HEK293 (cell line): ENCODE data around the gene ANKRD16.
"Not testable (repeated sequence)": the region's sequence is repeated elsewhere in the genome, so short reads cannot be mapped to it uniquely, and the experiment has no call there.

Experiments
- CTCF ChIA-PET: fragments of 350-600 bp; formaldehyde crosslinking; extraction: SDS; loops from one replicate; lab custom pipeline; 2021; ENCODE audit warnings: antibody characterized with exemption; lab: Yijun Ruan, JAX
- POLR2A ChIA-PET: fragments of 300-600 bp; formaldehyde crosslinking; extraction: SDS; loops from one replicate; lab custom pipeline; 2020; ENCODE audit warnings: antibody characterized with exemption, inconsistent platforms; lab: Yijun Ruan, JAX
- H3K27ac ChIP-seq: fragments of 200-500 bp; sonication (Bioruptor generic); 2 replicates; pipeline ENCODE4 v1.5.1; 2014; ENCODE audit warnings: low read depth, low read length, control low read depth, inconsistent platforms; ENCODE audit errors: extremely low read depth
- H3K36me3 ChIP-seq, 2 experiments: fragments of 200-500 bp in 1 of 2; sonication (Bioruptor generic) in 1 of 2; 1 replicate in 1 of 2; 2 replicates in 1 of 2; pipeline ENCODE4 v1.5.1; 2014 to 2017; ENCODE audit warnings: inconsistent platforms in 2 of 2, low read length in 2 of 2; ENCODE audit not compliant: control insufficient read depth in 2 of 2, insufficient read depth in 1 of 2
- H3K4me1 ChIP-seq: fragments of 200-500 bp; sonication (Bioruptor generic); 2 replicates; pipeline ENCODE4 v1.5.1; 2014; ENCODE audit warnings: mild to moderate bottlenecking, low read length, inconsistent platforms; ENCODE audit not compliant: control insufficient read depth, insufficient read depth
- H3K4me3 ChIP-seq: 2 replicates; pipeline ENCODE4 v1.5.1; 2011; ENCODE audit warnings: low read depth, mild to moderate bottlenecking, control low read depth, low read length, moderate library complexity
- H3K9me3 ChIP-seq: fragments of 200-500 bp; sonication (Bioruptor generic); 2 replicates; pipeline ENCODE4 v1.5.1; 2014; ENCODE audit warnings: low read depth, low read length, inconsistent platforms; ENCODE audit not compliant: control insufficient read depth, insufficient read depth
- BCL11A ChIP-seq: fragments of 450-650 bp; formaldehyde crosslinking; IDR thresholded peaks from 2 replicates; pipeline ENCODE4 v1.5.1; 2016; ENCODE audit warnings: low read depth, missing biosample characterization, missing genetic modification characterization
- EGR2 ChIP-seq: fragments of 450-650 bp; formaldehyde crosslinking; IDR thresholded peaks from 2 replicates; pipeline ENCODE4 v1.5.1; 2016; ENCODE audit warnings: low read depth, missing biosample characterization, missing genetic modification characterization
- ZBTB26 ChIP-seq: fragments of 450-650 bp; formaldehyde crosslinking; optimal IDR thresholded peaks from 2 replicates; pipeline ENCODE3; 2016; ENCODE audit warnings: missing biosample characterization, mild to moderate bottlenecking, missing genetic modification characterization
- ZFP69B ChIP-seq: fragments of 450-650 bp; formaldehyde crosslinking; IDR thresholded peaks from 2 replicates; pipeline ENCODE4 v1.5.1; 2016; ENCODE audit warnings: missing biosample characterization, missing genetic modification characterization
- ZNF133 ChIP-seq: fragments of 450-650 bp; formaldehyde crosslinking; IDR thresholded peaks from 2 replicates; pipeline ENCODE4 v1.5.1; 2016; ENCODE audit warnings: missing biosample characterization, missing genetic modification characterization
- ZNF473 ChIP-seq: fragments of 450-650 bp; formaldehyde crosslinking; IDR thresholded peaks from 2 replicates; pipeline ENCODE4 v1.5.1; 2017; ENCODE audit warnings: missing biosample characterization, missing genetic modification characterization
- ZNF549 ChIP-seq: fragments of 450-650 bp; IDR thresholded peaks from 2 replicates; pipeline ENCODE4 v1.5.1; 2018; ENCODE audit warnings: missing biosample characterization, missing genetic modification characterization, mild to moderate bottlenecking, inconsistent platforms, moderate library complexity
- ZNF660 ChIP-seq: fragments of 450-650 bp; IDR thresholded peaks from 2 replicates; pipeline ENCODE4 v1.5.1; 2018; ENCODE audit warnings: missing biosample characterization, mild to moderate bottlenecking, missing genetic modification characterization
- TF ChIP-seq, protein P1 (sequence below): fragments of 450-650 bp; formaldehyde crosslinking; IDR thresholded peaks from 2 replicates; pipeline ENCODE4 v1.5.1; 2017; ENCODE audit warnings: missing biosample characterization, missing genetic modification characterization
- TF ChIP-seq, protein P2 (sequence below): fragments of 450-650 bp; formaldehyde crosslinking; IDR thresholded peaks from 2 replicates; pipeline ENCODE4 v1.5.1; 2017; ENCODE audit warnings: missing biosample characterization, missing genetic modification characterization

The ANKRD16 gene

GRCh38 chr10:5871596-5871995, 18.1 kb downstream of the ANKRD16 start:
- POLR2A ChIA-PET = no interaction called here
- TF ChIP-seq ZBTB26 (tag by site-specific recombination) (no peak), ZFP69B (no peak), EGR2 (0 out of 2 replicates have a peak, but pooled peaks have one; percentile 11), ZNF660 (tag by site-specific recombination) (no peak), BCL11A (tag by site-specific recombination) (no peak)
- TF ChIP-seq, protein P1, sequence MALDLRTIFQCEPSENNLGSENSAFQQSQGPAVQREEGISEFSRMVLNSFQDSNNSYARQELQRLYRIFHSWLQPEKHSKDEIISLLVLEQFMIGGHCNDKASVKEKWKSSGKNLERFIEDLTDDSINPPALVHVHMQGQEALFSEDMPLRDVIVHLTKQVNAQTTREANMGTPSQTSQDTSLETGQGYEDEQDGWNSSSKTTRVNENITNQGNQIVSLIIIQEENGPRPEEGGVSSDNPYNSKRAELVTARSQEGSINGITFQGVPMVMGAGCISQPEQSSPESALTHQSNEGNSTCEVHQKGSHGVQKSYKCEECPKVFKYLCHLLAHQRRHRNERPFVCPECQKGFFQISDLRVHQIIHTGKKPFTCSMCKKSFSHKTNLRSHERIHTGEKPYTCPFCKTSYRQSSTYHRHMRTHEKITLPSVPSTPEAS (tag by site-specific recombination) = no peak
- TF ChIP-seq, protein P2, sequence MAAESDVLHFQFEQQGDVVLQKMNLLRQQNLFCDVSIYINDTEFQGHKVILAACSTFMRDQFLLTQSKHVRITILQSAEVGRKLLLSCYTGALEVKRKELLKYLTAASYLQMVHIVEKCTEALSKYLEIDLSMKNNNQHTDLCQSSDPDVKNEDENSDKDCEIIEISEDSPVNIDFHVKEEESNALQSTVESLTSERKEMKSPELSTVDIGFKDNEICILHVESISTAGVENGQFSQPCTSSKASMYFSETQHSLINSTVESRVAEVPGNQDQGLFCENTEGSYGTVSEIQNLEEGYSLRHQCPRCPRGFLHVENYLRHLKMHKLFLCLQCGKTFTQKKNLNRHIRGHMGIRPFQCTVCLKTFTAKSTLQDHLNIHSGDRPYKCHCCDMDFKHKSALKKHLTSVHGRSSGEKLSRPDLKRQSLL = no peak
- H3K4me1 ChIP-seq = no peaks in the 10 kb centered on the region
- CTCF ChIA-PET = interaction anchor here (1.0 kb wide), 1 partner anchor 8 kb away, joined by 3 read pairs; no protein-coding TSS in a partner anchor
- no peak overlapping the region for H3K27ac ChIP-seq
- no peak overlapping the region for H3K4me3 ChIP-seq
- peaks cover 11 to 25% of the 10 kb centered on the region in 2 experiments for H3K36me3 ChIP-seq
- H3K9me3 ChIP-seq = no peaks in the 10 kb centered on the region

DNA sequence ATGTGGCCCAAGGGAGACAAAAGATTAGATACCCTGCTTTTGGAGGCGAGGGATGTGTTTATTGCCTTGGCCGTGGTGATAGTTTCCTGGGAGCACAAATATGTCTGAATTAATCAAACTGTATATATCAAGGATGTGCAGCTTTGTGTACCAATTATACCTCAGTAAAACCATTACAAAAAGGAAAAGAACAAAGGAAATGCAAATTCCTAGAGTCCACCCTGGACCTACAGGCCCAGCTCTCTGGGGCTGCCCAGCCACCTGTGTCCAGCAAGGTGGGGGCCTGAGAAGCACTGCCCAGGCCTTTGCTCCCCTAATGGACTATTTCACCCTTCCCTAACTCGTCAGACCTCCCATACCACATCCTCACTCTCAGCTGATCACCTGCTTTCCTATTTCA, 20.5 kb downstream of the ANKRD16 start:
- Histone ChIP-seq H3K27ac (no peak overlapping the region), H3K9me3 (no peaks in the 10 kb centered on the region), H3K36me3 (peaks cover 4 to 8% of the 10 kb centered on the region in 2 experiments; a peak in 2 of 3 replicates)
- POLR2A ChIA-PET = no interaction called here
- TF ChIP-seq ZNF133 (peak; percentile 91), ZNF473 (tag by site-specific recombination) (no peak)
- TF ChIP-seq, all 188 proteins: peak for 1
- no peaks in the 10 kb centered on the region for H3K4me1 ChIP-seq
- H3K4me3 ChIP-seq = no peak overlapping the region
- CTCF ChIA-PET = interaction anchor here (0.9 kb wide), 1 partner anchor 9 kb away, joined by 3 read pairs; no protein-coding TSS in a partner anchor

DNA sequence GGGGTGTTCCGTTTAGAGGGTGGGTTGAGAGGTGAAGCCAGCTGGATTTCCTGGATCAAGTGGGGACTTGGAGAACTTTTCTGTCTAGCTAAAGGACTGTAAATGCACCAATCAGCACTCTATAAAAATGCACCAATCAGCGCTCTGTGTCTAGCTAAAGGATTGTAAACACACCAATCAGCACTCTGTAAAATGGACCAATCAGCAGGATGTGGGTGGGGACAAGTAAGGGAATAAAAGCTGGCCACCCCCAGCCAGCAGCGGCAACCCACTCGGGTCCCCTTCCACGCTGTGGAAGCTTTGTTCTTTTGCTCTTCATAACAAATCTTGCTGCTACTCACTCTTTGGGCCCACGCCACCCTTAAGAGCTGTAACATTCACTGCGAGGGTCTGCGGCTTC, 21.3 kb downstream of the ANKRD16 start:
- CTCF ChIA-PET = interaction anchor here (0.9 kb wide), 1 partner anchor 9 kb away, joined by 3 read pairs; no protein-coding TSS in a partner anchor
- POLR2A ChIA-PET = not testable (repeated sequence)

GRCh38 chr10:5867091-5867615, 22.5 kb downstream of the ANKRD16 start:
- H3K36me3 ChIP-seq = peaks cover 4 to 15% of the 10 kb centered on the region in 2 experiments; a peak in 2 of 3 replicates
- not testable (repeated sequence) for H3K27ac ChIP-seq, H3K4me1 ChIP-seq, H3K4me3 ChIP-seq, H3K9me3 ChIP-seq
- 0 out of 2 replicates have a peak, but pooled peaks have one; percentile 46 for TF ChIP-seq ZNF549 (tag by site-specific recombination)
- POLR2A ChIA-PET = interaction anchor here (0.9 kb wide), 1 partner anchor 54 kb away, joined by 5 read pairs; the partner anchor contains the start of gene GDI2
- CTCF ChIA-PET = interaction anchor here (0.8 kb wide), 1 partner anchor 25 kb away, joined by 4 read pairs; no protein-coding TSS in a partner anchor

More for the DNA sequence above, 21.3 kb downstream of the ANKRD16 start:
- not testable (repeated sequence) for H3K4me3 ChIP-seq, H3K4me1 ChIP-seq, H3K9me3 ChIP-seq, H3K27ac ChIP-seq
- peaks cover 4 to 10% of the 10 kb centered on the region in 2 experiments; a peak in 2 of 3 replicates for H3K36me3 ChIP-seq
